Islet of Langerhans (tissue), 1 donor: ENCODE measurements around the gene ANKRD6.
"Not testable (repeated sequence)": the region's sequence is repeated elsewhere in the genome, so short reads cannot be mapped to it uniquely, and the experiment has no call there.

Experiments
- FAIRE-seq: peaks from one replicate; lab custom pipeline; 2011; peaks lifted over from hg19 to GRCh38; lab: Jason Lieb, UNC

ANKRD6 gene

DNA sequence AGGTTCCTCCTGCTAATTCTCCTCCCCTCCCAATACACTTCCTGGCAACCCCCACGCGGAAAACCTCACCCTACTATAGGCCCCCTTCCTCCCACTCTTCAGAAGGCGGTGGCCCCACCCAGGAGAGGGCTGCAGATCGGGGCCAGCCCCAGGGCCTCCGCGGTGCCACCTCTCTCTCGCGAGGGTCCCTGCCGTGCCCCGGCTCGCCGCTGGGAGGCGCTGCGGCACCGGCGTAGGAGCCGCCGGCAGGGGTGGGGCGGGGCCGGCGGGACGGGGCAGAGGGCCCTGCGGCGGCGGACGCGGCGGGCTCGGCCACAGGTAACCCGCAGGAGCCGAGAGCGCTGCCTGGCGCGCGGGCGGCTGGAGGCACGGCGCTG is at the start of gene ANKRD6:
Gene ANKRD6 (plus strand): TSS at position 278 of the 377 bp plus-strand sequence. CDS start 133,825 bp downstream, outside the sequence.
- no peak for FAIRE-seq

GRCh38 chr6:89385156-89385667 is 47.7 kb upstream of the ANKRD6 start:
- no peak for FAIRE-seq

GRCh38 chr6:89385846-89386245 is 47.1 kb upstream of the ANKRD6 start:
- FAIRE-seq, result no peak

- FAIRE-seq, result no peak
Observed at GRCh38 chr6:89386917-89387491, 45.9 kb upstream of the ANKRD6 start.

DNA sequence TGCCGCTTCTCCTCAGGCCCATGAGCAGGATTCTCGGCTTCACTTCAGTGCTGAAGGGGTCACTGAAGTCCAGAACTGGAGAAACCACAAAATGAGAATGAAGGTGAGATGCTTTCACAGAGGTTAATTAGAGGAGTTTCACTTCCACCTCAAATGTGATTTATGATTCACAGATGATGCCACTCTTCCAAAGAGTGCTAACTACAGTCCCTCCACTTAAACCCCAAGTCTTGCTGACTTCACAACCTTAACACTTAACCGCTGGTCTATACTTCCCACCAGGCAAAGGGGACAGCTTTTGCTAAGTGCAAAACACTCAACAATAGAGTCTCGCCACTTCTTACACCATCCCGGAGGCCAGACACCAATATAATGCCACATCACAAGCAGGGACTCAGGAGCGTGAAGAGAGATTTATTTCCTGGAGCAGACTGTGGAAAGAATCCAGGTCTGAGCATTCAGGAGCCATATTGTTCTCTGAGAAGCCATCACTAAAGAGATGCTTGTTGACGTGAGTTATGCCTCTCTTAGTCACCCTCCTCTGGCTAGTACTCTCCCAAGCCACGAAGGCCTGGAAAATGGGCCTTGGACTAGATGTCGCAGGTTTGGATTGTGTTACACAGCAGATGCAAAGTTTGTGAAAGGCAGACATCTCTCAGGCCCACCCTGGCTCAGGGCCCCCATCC is 45.3 kb upstream of the ANKRD6 start:
- no peak for FAIRE-seq

- no peak for FAIRE-seq
Observed at GRCh38 chr6:89388846-89389245, 44.1 kb upstream of the ANKRD6 start.

GRCh38 chr6:89392823-89393222 is 40.1 kb upstream of the ANKRD6 start:
- no peak for FAIRE-seq

DNA sequence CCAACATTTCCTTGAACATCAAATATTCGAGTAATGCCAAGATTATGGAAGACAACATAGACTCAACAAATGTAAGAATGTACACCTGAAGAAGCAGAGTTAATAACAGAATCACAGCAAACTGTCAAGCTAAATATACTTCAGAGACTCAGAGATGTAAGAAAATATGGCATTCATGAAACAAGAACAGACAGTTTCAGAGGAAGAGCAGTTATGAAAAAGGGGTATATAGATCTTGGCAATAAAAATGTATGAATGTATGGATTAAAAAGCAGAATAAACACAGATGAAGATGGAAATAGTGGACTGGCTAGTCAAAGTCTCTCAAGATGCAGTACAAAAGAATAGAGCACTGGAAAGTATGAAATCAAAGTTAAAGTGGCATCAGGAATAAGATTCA is 39.3 kb upstream of the ANKRD6 start:
- FAIRE-seq, result no peak

GRCh38 chr6:89397884-89398283 is 35.1 kb upstream of the ANKRD6 start:
- not testable (repeated sequence) for FAIRE-seq

GRCh38 chr6:89398762-89399525 is 34.0 kb upstream of the ANKRD6 start:
- no peak for FAIRE-seq

- no peak for FAIRE-seq
Observed at GRCh38 chr6:89400050-89400449, 32.9 kb upstream of the ANKRD6 start.

DNA sequence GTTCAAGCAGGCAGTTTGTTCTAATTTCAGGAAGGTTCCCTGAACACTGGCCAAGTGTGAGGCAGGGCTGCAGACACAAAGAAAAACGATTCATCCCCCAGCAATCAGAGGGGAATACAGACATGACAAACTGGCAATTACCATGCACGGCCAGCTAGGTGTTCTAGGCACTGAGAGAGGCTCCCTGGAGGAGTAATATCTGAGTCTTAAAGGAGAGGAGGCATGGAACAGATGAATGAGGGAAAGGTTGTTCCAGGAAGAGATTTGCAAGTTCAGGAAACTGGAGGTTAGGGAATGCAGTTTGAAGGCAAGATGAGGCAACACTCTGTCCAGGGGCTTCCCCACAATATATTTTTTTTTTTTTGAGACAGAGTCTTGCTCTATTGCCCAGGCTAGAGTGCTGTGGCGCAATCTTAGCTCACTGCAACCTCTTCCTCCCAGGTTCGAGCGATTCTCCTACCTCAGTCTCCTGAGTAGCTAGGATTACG is 32.0 kb upstream of the ANKRD6 start:
- no peak for FAIRE-seq

DNA sequence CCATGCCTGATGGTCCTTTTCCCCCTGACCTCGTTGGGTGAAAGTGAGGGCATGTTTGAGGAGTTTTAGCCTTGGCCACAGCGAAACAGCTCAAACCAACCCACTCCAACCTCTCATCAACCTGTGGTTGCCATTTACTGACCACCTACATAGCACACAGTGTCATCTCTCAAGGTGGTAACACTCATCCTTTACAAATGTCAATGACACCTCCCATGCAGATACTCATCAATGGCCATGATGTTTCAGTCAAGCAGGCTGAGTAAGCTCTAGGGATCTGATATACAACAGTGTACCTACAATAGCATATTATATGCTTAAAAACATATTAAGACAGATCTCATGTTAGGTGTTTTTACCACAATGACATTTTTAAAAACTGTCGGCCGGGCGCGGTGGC is 30.2 kb upstream of the ANKRD6 start:
- FAIRE-seq, result no peak

DNA sequence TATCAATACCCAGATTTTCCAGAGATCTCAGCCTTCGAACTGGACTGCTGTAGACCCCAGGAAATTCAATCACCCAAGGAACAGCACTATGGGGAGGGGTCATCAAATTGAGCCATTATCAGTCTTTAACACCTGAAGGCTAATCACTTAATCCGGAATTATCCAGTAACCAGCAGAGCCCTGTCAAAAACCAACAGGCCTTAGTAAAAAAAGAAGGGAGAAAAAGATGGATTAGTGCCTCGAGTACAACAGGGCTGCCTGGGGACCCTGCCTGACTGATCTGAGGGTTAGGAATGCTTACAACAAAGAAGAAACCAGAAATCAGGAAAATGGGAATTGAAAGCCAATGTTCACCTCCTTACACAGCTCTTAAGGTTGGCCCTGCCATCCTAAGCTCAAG is 28.4 kb upstream of the ANKRD6 start:
- no peak for FAIRE-seq

DNA sequence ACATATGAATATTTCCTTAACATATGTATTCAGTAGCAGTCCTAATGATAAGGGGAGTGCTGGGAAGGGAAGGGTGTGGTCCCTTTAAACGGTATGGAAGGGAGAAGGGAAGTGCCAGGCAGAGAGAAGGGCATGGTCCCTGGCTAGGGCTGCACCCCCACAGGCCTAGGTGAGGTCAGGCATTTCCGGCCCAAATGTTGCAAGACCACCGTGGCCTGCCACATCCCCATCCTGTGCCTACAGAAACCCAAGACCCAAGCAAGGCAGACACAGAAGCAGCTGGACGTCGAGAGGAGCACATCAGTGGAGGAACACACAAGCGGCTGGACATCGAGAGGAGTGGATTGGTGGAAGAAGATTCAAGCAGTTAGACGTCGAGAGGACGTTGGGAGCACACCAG is 26.8 kb upstream of the ANKRD6 start:
- no peak for FAIRE-seq

DNA sequence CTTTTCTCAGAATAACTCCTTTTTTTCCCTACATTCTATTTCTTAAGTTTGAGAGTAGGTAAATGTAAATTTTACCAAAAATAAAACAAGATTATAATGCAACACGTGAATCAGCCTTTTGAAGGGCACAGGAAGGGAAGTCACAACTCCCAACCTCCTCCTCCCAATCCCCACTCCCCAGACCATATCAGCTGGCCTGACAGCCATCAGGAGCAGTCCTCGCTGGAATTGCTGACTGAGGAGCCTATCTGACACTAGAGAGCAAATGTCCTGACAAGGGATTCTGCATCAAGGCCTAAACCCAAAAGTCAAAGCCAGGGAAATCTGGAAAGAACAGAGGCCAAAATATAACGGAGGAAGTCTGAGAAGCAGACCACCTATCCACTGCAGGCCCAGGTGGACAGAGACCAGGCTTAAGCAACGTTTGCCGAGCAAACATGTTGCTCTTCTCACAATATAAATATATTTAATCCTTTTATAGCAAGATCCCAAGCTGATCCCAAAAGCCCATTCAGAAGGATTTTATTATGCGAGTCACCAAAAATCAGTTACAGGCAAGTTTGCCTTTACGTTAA is 23.4 kb upstream of the ANKRD6 start:
- FAIRE-seq, result no peak

DNA sequence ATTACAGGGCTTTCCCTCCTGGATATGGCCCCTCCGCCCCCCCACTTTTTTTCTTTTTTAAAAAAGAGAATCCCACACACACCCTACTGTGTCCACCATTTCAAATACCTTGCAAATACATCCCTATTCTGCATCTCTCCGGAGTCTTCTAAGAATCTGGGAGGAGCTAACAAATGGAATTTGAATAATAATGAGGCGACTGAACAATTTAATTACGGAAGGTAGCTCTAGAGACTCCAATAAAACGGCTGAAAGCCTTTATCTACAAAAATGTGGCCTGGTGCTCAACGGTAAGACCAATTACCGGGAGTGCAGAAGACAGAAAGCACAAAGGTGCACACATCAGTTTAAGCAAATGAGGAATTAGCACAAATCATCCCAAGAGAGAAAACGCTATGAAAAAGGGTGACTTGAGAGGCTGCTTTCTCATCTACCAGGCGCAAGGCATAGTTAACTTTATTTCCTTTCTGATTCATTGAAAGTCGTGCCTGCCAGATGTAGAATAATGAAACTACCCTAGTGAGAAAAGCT is 22.7 kb upstream of the ANKRD6 start:
- FAIRE-seq, result no peak

- FAIRE-seq, result no peak
Observed at GRCh38 chr6:89410788-89411144, 22.2 kb upstream of the ANKRD6 start.

DNA sequence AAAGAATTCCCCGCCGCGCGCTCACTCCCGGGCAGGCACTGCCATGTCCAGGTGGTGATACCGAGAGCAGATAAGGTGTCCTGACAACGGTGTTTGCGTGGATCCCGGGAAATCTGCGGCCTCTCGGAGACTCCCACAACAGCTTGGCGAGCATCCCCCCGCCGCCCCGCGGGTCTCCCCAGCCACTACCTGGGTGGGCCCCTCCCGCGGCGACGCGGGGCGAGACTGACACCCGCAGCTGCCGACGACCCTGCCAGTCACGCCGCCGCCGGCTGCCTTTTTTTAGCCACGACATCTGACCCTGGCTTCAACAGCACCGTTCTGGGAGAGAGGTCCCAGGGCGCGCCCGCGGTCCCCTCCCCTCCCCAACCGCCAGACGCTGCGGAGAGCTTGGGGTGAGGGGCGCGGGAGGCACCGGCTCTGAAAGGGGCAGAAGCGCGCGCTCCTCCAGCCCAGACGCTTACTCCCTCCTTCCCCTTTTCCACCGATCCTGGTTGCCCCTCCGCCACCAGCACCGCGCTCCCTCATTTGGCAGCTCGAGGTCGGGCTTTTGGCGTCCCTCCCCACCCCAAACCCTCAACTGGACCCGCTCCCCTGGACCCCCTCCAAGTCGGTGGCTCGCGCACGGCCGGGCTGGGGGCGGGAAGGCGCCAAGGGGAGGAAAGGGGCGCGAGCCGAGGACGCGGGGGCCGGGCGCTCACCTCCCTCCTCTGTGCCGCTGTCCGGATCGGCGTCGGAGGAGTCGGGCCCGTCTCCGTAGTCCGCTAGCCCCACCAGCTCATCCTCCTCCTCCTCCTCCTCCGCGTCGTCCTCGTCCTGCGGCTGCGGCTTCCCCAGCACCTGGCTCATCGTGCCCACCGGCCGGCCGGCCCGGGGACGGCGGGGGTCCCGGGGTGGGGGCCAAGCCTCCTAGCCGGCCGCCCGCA is 21.5 kb upstream of the ANKRD6 start:
- FAIRE-seq, result no peak

DNA sequence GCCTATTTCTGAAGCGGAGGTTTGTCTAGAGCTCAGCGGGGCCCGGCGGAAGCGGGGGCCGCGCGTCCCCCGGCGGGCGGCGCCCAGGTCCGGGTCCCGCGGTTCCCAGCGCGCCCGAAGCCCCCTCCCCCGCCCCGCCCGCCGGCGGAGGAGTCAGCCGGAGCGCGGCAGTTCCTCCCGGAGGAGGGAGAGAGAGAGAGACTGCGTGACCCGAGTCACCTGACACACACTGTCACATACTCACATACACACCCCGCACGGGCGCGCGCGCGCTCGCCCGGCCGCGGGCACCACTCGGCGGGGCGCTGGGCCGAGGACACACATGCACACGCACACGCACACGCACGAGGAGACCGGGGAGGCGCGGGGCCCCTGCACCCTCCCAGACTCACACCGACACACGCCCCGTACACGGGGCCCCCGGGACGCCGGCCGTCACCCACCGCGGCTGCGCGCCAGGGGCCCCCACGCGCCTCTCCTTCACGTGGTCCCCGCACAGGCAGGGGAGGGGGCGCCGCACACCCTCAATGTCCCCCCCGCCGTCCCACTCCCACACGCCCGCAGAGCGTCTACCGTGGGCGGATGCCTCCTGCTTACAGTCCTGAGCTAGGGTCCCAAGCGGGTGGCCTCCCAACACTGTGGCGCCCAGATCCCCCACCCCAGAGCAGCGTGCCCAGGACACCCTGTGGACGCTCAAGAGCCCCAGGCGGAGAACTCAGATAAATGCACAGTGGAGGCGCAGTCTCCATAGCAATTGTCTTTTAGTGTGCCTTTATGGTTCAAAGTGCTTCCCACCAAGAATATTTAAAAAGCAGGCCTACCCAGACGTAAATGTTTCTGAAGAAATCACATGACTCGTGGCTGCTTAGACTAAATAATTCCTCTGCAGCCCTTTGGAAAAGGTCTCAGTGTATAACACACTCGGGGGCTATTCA is 20.6 kb upstream of the ANKRD6 start, which contains the start of gene RRAGD:
Gene RRAGD (minus strand): TSS at position 203 of the 935 bp plus-strand sequence. CDS start 280 bp downstream, outside the sequence.
- no peak for FAIRE-seq
